Breast epithelium (tissue), 4 donors: ENCODE measurements around the gene PCGF6. TPM values are rescaled to one million over a fixed set of nuclear protein-coding genes. Genes with fewer than 3 reads are reported as not detected.

Source experiments
- DNase-seq, 2 donors: peaks; one replicate each; pipeline ENCODE4 v3.0.0-alpha.2; 2019; ENCODE audit warnings: low spot score in 2 of 2
- H3K27ac ChIP-seq, 2 donors: fragments of 200-600 bp; sonication (generic) in 1 of 2; one replicate each; pipeline ENCODE4 v1.5.1; 2016 to 2019; ENCODE audit warnings: mild to moderate bottlenecking in 1 of 2
- H3K27me3 ChIP-seq, 2 donors: fragments of 200-600 bp; sonication (generic) in 1 of 2; one replicate each; pipeline versions ENCODE4 v1.5.1 to v1.6.0; 2017 to 2019; ENCODE audit warnings: control low read depth in 1 of 2, mild to moderate bottlenecking in 1 of 2
- H3K36me3 ChIP-seq: fragments of 200-600 bp; one replicate; pipeline ENCODE4 v1.5.1; 2019
- H3K4me1 ChIP-seq, 2 donors: fragments of 200-600 bp; sonication (generic); one replicate each; pipeline ENCODE4 v1.5.1; 2016 to 2019; ENCODE audit warnings: control low read depth in 1 of 2
- H3K4me3 ChIP-seq, 3 donors: fragments of 200-600 bp; sonication (generic); 1 replicate in 2 of 3; 2 replicates in 1 of 3; pipeline ENCODE4 v1.5.1; 2016 to 2019; ENCODE audit warnings: mild to moderate bottlenecking in 3 of 3, moderate library complexity in 2 of 3
- H3K9me3 ChIP-seq, 2 donors: fragments of 200-600 bp; sonication (generic) in 1 of 2; one replicate each; pipeline ENCODE4 v1.5.1; 2016 to 2019; ENCODE audit warnings: control low read depth in 1 of 2
- POLR2A ChIP-seq: fragments of 450-650 bp; IDR thresholded peaks from one replicate; pipeline ENCODE4 v1.6.1; 2016; ENCODE audit warnings: antibody characterized with exemption, mild to moderate bottlenecking, moderate library complexity
- POLR2AphosphoS5 ChIP-seq, 3 donors: sonication (generic); formaldehyde crosslinking; IDR thresholded peaks; one replicate each; pipeline ENCODE4 v1.6.1; 2017; ENCODE audit warnings: antibody characterized with exemption in 3 of 3
- intact Hi-C: fragments of 100-400 bp; cut with DNase I; formaldehyde crosslinking; loops from one replicate; pipeline ENCODE4 v1.15.1; 2023; ENCODE audit warnings: low total_unique reads
- total RNA-seq, 3 donors: library from RNA; depleted of rRNA; stranded (reverse); fragments of >200 nt; gene quantifications; one replicate each; pipeline ENCODE4 v1.1.0, GENCODE V29; 2016
- TF ChIP-seq, protein P1 (sequence below), 3 donors: fragments of 450-650 bp; IDR thresholded peaks; one replicate each; pipeline ENCODE4 v1.5.1; 2016 to 2017; ENCODE audit warnings: antibody characterized with exemption in 3 of 3, mild to moderate bottlenecking in 3 of 3, moderate library complexity in 3 of 3

The PCGF6 gene
- total RNA-seq, 3 donors from 2014 or later = 13.9 to 15.1 (median 14.5) TPM

DNA sequence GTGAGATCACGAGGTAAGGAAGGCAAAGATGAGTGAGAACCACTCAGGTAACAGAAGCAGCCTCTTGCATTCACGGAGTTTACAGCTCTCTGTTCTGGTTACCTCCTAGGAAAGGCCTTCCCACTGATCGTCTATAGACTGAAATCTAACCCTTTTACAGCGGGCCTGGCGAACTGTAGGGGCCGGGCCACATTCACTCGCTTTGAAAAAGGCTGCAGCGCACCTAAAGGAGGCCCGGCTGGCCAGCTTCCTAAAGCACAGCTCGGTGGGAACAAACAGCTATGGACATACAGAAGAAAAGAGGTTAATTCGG lies 44.8 kb upstream of the PCGF6 start:
- Histone ChIP-seq H3K36me3 (no peaks in the 10 kb centered on the region), H3K27ac (peak overlapping the region; percentile 84 to 87), H3K4me1 (peaks cover 5 to 9% of the 10 kb centered on the region in 2 donors), H3K4me3 (peak overlapping the region; percentile 81 to 98 (median 94)), H3K27me3 (no peaks in the 10 kb centered on the region), H3K9me3 (no peaks in the 10 kb centered on the region)
- DNase-seq = no peak
- intact Hi-C loops = no loop called here
- TF ChIP-seq, protein P1, sequence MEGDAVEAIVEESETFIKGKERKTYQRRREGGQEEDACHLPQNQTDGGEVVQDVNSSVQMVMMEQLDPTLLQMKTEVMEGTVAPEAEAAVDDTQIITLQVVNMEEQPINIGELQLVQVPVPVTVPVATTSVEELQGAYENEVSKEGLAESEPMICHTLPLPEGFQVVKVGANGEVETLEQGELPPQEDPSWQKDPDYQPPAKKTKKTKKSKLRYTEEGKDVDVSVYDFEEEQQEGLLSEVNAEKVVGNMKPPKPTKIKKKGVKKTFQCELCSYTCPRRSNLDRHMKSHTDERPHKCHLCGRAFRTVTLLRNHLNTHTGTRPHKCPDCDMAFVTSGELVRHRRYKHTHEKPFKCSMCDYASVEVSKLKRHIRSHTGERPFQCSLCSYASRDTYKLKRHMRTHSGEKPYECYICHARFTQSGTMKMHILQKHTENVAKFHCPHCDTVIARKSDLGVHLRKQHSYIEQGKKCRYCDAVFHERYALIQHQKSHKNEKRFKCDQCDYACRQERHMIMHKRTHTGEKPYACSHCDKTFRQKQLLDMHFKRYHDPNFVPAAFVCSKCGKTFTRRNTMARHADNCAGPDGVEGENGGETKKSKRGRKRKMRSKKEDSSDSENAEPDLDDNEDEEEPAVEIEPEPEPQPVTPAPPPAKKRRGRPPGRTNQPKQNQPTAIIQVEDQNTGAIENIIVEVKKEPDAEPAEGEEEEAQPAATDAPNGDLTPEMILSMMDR (IDR thresholded peaks at IDR 0.05) = no peak
- TF ChIP-seq POLR2A (no peak), POLR2AphosphoS5 (IDR thresholded peaks at IDR 0.05) (no peak)

DNA sequence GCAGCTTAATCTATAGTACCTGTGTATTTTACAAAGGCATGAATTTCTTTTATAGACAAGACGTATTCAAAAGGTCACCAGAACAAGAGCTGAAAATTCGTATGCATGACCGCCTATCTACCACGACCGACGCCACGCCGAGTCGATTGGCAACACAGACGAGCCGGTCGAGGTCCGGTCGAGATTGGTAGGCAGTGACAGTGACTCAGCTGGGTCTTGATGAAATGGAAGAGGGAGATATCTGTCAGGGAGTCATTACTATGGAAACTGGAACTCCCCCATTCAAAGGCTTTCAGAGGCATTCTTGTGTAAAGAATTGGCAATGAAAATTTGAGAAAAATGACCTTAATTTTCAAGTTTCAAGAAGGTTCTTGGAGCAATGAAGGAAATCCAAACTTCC lies 43.2 kb upstream of the PCGF6 start:
- no peak overlapping the region for H3K27ac ChIP-seq
- TF ChIP-seq POLR2AphosphoS5 (IDR thresholded peaks at IDR 0.05) (no peak), POLR2A (no peak)
- TF ChIP-seq, protein P1 (IDR thresholded peaks at IDR 0.05) = no peak
- H3K4me3 ChIP-seq = no peak overlapping the region
- DNase-seq = no peak
- H3K36me3 ChIP-seq = no peaks in the 10 kb centered on the region
- no peaks in the 10 kb centered on the region for H3K27me3 ChIP-seq
- intact Hi-C loops = no loop called here
- H3K9me3 ChIP-seq = no peaks in the 10 kb centered on the region
- peaks cover 5 to 9% of the 10 kb centered on the region in 2 donors for H3K4me1 ChIP-seq

DNA sequence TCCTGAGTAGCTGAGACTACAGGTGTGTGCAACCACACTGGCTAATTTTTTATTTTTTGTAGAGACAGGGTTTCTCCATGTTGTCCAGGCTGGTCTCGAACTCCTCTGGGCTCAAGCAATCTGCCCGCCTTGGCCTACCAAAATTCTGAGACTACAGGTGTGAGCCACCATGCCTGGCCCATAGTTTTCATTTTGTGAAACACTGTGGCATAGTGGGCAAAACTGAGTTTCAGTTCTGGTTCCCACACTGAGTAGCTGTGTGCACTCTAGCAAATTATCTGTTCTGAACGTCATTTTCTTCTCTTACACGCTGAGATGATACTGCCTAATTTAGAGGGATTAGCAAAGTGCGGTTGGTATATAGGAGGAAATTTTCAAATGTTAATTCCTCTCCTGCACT lies 31.8 kb upstream of the PCGF6 start:
- Histone ChIP-seq H3K4me3 (no peak overlapping the region), H3K36me3 (no peaks in the 10 kb centered on the region), H3K4me1 (no peaks in the 10 kb centered on the region), H3K27ac (no peak overlapping the region), H3K27me3 (no peaks in the 10 kb centered on the region), H3K9me3 (no peaks in the 10 kb centered on the region)
- TF ChIP-seq, protein P1 (IDR thresholded peaks at IDR 0.05) = no peak
- TF ChIP-seq POLR2AphosphoS5 (IDR thresholded peaks at IDR 0.05) (no peak), POLR2A (no peak)
- DNase-seq = no peak
- intact Hi-C loops = no loop called here

DNA sequence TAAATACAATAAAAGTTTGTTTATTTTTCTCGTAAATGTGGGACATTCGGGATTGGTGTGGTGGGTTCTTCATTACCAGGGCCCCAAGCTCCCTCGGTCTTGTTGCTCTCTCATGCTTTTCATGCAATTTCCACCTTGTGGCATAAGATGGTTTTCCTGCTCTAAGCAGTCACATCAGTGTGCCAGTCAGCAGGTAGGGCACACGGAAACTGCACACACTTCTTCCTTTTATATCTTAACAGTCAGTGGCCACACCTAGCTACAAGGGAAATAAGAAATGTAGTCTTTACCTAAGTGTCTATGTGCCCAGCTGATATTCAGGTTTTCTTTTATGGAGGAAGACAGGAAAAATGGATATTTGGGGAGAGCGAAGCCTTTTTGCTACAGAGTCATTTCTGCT lies 23.3 kb upstream of the PCGF6 start:
- TF ChIP-seq POLR2AphosphoS5 (IDR thresholded peaks at IDR 0.05) (no peak), POLR2A (no peak)
- TF ChIP-seq, protein P1 (IDR thresholded peaks at IDR 0.05) = no peak
- H3K36me3 ChIP-seq = peaks cover 3% of the 10 kb centered on the region
- no peak overlapping the region for H3K4me3 ChIP-seq
- no peaks in the 10 kb centered on the region for H3K4me1 ChIP-seq
- intact Hi-C loops = no loop called here
- H3K27me3 ChIP-seq = no peaks in the 10 kb centered on the region
- DNase-seq = no peak
- no peaks in the 10 kb centered on the region for H3K9me3 ChIP-seq
- H3K27ac ChIP-seq = no peak overlapping the region

DNA sequence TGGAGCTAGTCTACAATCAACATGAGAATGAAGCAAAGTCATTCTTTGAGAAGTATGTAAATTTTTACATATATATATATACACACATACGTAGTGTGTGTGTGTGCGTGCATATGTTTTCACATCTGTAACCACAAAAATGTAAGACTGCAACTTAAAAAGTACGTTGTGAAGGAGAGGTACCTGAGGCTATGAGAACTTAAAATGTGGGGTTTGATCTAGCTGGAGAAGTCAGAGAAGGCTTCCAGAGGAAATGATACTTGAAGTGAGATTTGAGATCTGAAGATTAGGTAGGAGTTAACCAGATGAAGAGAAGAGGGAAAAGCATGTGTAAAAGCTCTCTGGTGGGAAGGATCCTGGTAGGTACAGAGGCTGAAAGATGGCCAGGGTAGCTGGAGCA lies 22.6 kb upstream of the PCGF6 start:
- Histone ChIP-seq H3K9me3 (no peaks in the 10 kb centered on the region), H3K4me1 (no peaks in the 10 kb centered on the region), H3K27me3 (no peaks in the 10 kb centered on the region), H3K36me3 (peaks cover 3% of the 10 kb centered on the region), H3K27ac (no peak overlapping the region), H3K4me3 (no peak overlapping the region)
- no peak for DNase-seq
- intact Hi-C loops = no loop called here
- no peak for TF ChIP-seq POLR2A
- no peak for TF ChIP-seq POLR2AphosphoS5 (IDR thresholded peaks at IDR 0.05)
- TF ChIP-seq, protein P1 (IDR thresholded peaks at IDR 0.05) = no peak
